ENCODE data around the gene KCNIP4.

The KCNIP4 gene

GRCh38 chr4:20922962-20923361 is 1025.6 kb downstream of the KCNIP4 start:
- DNase-seq: no peak

GRCh38 chr4:20916106-20916505 is 1032.5 kb downstream of the KCNIP4 start:
- no peak for DNase-seq

GRCh38 chr4:20904966-20905365 is 1043.6 kb downstream of the KCNIP4 start:
- no peak for DNase-seq

- no peak for DNase-seq
These were observed 1046.7 kb downstream of the KCNIP4 start for GRCh38 chr4:20901851-20902250.

GRCh38 chr4:20899591-20899990 is 1049.0 kb downstream of the KCNIP4 start:
- no peak for DNase-seq

GRCh38 chr4:20895988-20896387 is 1052.6 kb downstream of the KCNIP4 start:
- no peak for DNase-seq

GRCh38 chr4:20895208-20895607 is 1053.4 kb downstream of the KCNIP4 start:
- no peak for DNase-seq

GRCh38 chr4:20890761-20891160 is 1057.8 kb downstream of the KCNIP4 start:
- DNase-seq: no peak

GRCh38 chr4:20889901-20890300 is 1058.7 kb downstream of the KCNIP4 start:
- no peak for DNase-seq

GRCh38 chr4:20883677-20884076 is 1064.9 kb downstream of the KCNIP4 start:
- no peak for DNase-seq

GRCh38 chr4:20883231-20883630 is 1065.3 kb downstream of the KCNIP4 start:
- DNase-seq: no peak

GRCh38 chr4:20882500-20882899 is 1066.1 kb downstream of the KCNIP4 start:
- DNase-seq: no peak

GRCh38 chr4:20881658-20882057 is 1066.9 kb downstream of the KCNIP4 start:
- no peak for DNase-seq

GRCh38 chr4:20878806-20879205 is 1069.8 kb downstream of the KCNIP4 start:
- no peak for DNase-seq

- DNase-seq: no peak
These were observed 1078.1 kb downstream of the KCNIP4 start for GRCh38 chr4:20870436-20870835.

GRCh38 chr4:20868108-20868507 is 1080.5 kb downstream of the KCNIP4 start:
- DNase-seq: no peak

GRCh38 chr4:20860878-20861277 is 1087.7 kb downstream of the KCNIP4 start:
- no peak for DNase-seq

GRCh38 chr4:20859097-20859781 is 1089.3 kb downstream of the KCNIP4 start:
- no peak for DNase-seq

GRCh38 chr4:20857081-20857480 is 1091.5 kb downstream of the KCNIP4 start:
- DNase-seq: no peak

- DNase-seq: no peak
These were observed 1101.3 kb downstream of the KCNIP4 start for GRCh38 chr4:20847124-20847747.

GRCh38 chr4:20844311-20844710 is 1104.3 kb downstream of the KCNIP4 start:
- no peak for DNase-seq

GRCh38 chr4:20840648-20841190 is 1107.9 kb downstream of the KCNIP4 start:
- no peak for DNase-seq

- no peak for DNase-seq
These were observed 1108.6 kb downstream of the KCNIP4 start for GRCh38 chr4:20839957-20840356.

GRCh38 chr4:20838476-20838875 is 1110.1 kb downstream of the KCNIP4 start:
- no peak for DNase-seq

GRCh38 chr4:20832826-20833225 is 1115.7 kb downstream of the KCNIP4 start:
- DNase-seq: no peak

All from SHP77 (cell line).